Liver (tissue), 9 donors: Measurements from ENCODE around the gene LCK. TPM values are rescaled to one million over a fixed set of nuclear protein-coding genes. Genes with fewer than 3 reads are reported as not detected.
"Not testable (repeated sequence)": the region's sequence is repeated elsewhere in the genome, so short reads cannot be mapped to it uniquely, and the experiment has no call there.

Source experiments
- DNase-seq: peaks from one replicate; pipeline ENCODE4 v3.0.0-alpha.2; 2017; ENCODE audit warnings: low spot score
- H3K27ac ChIP-seq, 2 donors: one replicate each; pipeline ENCODE4 v1.7.0; 2013; ENCODE audit warnings: inconsistent platforms in 2 of 2, low read length in 2 of 2, control low read depth in 1 of 2, low read depth in 1 of 2, mild to moderate bottlenecking in 1 of 2
- H3K27me3 ChIP-seq, 4 donors: one replicate each; pipeline versions ENCODE4 v1.6.1 to v1.7.0; 2013; ENCODE audit warnings: low read length in 3 of 4, inconsistent platforms in 1 of 4, mild to moderate bottlenecking in 1 of 4, moderate library complexity in 1 of 4; ENCODE audit not compliant: control insufficient read depth in 4 of 4, insufficient read depth in 4 of 4
- H3K36me3 ChIP-seq, 4 donors: one replicate each; pipeline versions ENCODE4 v1.6.1 to v1.7.0; 2013; ENCODE audit warnings: low read length in 3 of 4, mild to moderate bottlenecking in 3 of 4, low read depth in 1 of 4, moderate library complexity in 1 of 4; ENCODE audit not compliant: control insufficient read depth in 4 of 4, insufficient read depth in 3 of 4
- H3K4me1 ChIP-seq, 4 donors: one replicate each; pipeline versions ENCODE4 v1.6.1 to v1.7.0; 2013; ENCODE audit warnings: low read length in 3 of 4, mild to moderate bottlenecking in 3 of 4, moderate library complexity in 1 of 4; ENCODE audit not compliant: control insufficient read depth in 4 of 4, insufficient read depth in 4 of 4
- H3K4me3 ChIP-seq, 3 donors: one replicate each; pipeline versions ENCODE4 v1.6.1 to v1.7.0; 2013; ENCODE audit warnings: low read length in 3 of 3, control low read depth in 1 of 3, low read depth in 1 of 3, mild to moderate bottlenecking in 1 of 3
- H3K9ac ChIP-seq, 2 donors: one replicate each; pipeline ENCODE4 v1.7.0; 2013; ENCODE audit warnings: low read length in 2 of 2, mild to moderate bottlenecking in 2 of 2, moderate library complexity in 2 of 2, control low read depth in 1 of 2, low read depth in 1 of 2
- H3K9me3 ChIP-seq, 4 donors: one replicate each; pipeline versions ENCODE4 v1.6.1 to v1.7.0; 2013; ENCODE audit warnings: low read length in 3 of 4; ENCODE audit not compliant: control insufficient read depth in 4 of 4
- ATF3 ChIP-seq: IDR thresholded peaks from 2 replicates; pipeline ENCODE4 v1.6.1; 2016; ENCODE audit warnings: antibody characterized with exemption
- EGR1 ChIP-seq, 2 donors: IDR thresholded peaks; 2 replicates each; pipeline ENCODE4 v1.6.1; 2016 to 2018; ENCODE audit warnings: antibody characterized with exemption in 2 of 2, low read depth in 2 of 2
- FOXA1 ChIP-seq: IDR thresholded peaks from 2 replicates; pipeline ENCODE4 v1.6.1; 2016; ENCODE audit warnings: antibody characterized with exemption
- FOXA2 ChIP-seq: IDR thresholded peaks from 2 replicates; pipeline ENCODE4 v1.6.1; 2016; ENCODE audit warnings: antibody characterized with exemption
- GABPA ChIP-seq, 2 donors: IDR thresholded peaks in 1 of 2; conservative IDR thresholded peaks in 1 of 2; 2 replicates each; pipeline ENCODE4 v1.6.1; 2016; ENCODE audit warnings: antibody characterized with exemption in 2 of 2, mild to moderate bottlenecking in 1 of 2, moderate library complexity in 1 of 2
- HNF4A ChIP-seq, 2 donors: conservative IDR thresholded peaks; 2 replicates each; pipeline ENCODE4 v1.6.1; 2016; ENCODE audit warnings: antibody characterized with exemption in 2 of 2, mild to moderate bottlenecking in 2 of 2
- HNF4G ChIP-seq: IDR thresholded peaks from 2 replicates; pipeline ENCODE4 v1.6.1; 2016; ENCODE audit warnings: antibody characterized with exemption
- NR2F2 ChIP-seq: IDR thresholded peaks from 2 replicates; pipeline ENCODE4 v1.6.1; 2016; ENCODE audit warnings: antibody characterized with exemption
- RAD21 ChIP-seq, 2 donors: IDR thresholded peaks; 2 replicates each; pipeline ENCODE4 v1.6.1; 2016; ENCODE audit warnings: antibody characterized with exemption in 2 of 2, mild to moderate bottlenecking in 2 of 2
- REST ChIP-seq: IDR thresholded peaks from 2 replicates; pipeline ENCODE4 v1.6.1; 2016; ENCODE audit warnings: antibody characterized with exemption, mild to moderate bottlenecking
- RXRA ChIP-seq, 2 donors: IDR thresholded peaks; 2 replicates each; pipeline ENCODE4 v1.6.1; 2017 to 2018; ENCODE audit warnings: antibody characterized with exemption in 2 of 2, mild to moderate bottlenecking in 1 of 2
- TAF1 ChIP-seq: conservative IDR thresholded peaks from 2 replicates; pipeline ENCODE4 v1.6.1; 2016; ENCODE audit warnings: antibody characterized with exemption, mild to moderate bottlenecking
- YY1 ChIP-seq: IDR thresholded peaks from 2 replicates; pipeline ENCODE4 v1.6.1; 2016; ENCODE audit warnings: antibody characterized with exemption, mild to moderate bottlenecking
- ZBTB33 ChIP-seq: IDR thresholded peaks from 2 replicates; pipeline ENCODE4 v1.6.1; 2016; ENCODE audit warnings: antibody characterized with exemption
- WGBS: extraction: QIAGEN DNeasy Blood & Tissue Kit; methylation state at CpG from one replicate; pipeline ENCODE4 v1.1.7; 2013; 5-methylcytosine and 5-hydroxymethylcytosine counted together
- polyA plus RNA-seq, 2 donors: library from polyadenylated mRNA; stranded (reverse) in 1 of 2; unstranded in 1 of 2; fragments of 200-250 nt in 1 of 2; fragments of >200 nt in 1 of 2; fragmentation: Nextera tagmentation in 1 of 2; extraction: Ambion mirVana in 1 of 2; gene quantifications; one replicate each; pipeline versions ENCODE4 v1.2.1 to v1.2.3, GENCODE V29; 2013 to 2015
- total RNA-seq, 2 donors: library from RNA; depleted of rRNA; stranded (reverse); fragments of >200 nt; gene quantifications; one replicate each; pipeline ENCODE4 v1.2.3, GENCODE V29; 2014
- TF ChIP-seq, protein P1 (sequence below): IDR thresholded peaks from 2 replicates; pipeline ENCODE4 v1.6.1; 2016; ENCODE audit warnings: antibody characterized with exemption
- donor health status: healthy.
- donor health status: healthy.
- donor health status: healthy.
- donor health status: healthy.
- donor health status: healthy.

The LCK gene
- total and polyA plus RNA-seq, 4 donors: 0.93 to 3.8 (median 1.2) TPM

DNA sequence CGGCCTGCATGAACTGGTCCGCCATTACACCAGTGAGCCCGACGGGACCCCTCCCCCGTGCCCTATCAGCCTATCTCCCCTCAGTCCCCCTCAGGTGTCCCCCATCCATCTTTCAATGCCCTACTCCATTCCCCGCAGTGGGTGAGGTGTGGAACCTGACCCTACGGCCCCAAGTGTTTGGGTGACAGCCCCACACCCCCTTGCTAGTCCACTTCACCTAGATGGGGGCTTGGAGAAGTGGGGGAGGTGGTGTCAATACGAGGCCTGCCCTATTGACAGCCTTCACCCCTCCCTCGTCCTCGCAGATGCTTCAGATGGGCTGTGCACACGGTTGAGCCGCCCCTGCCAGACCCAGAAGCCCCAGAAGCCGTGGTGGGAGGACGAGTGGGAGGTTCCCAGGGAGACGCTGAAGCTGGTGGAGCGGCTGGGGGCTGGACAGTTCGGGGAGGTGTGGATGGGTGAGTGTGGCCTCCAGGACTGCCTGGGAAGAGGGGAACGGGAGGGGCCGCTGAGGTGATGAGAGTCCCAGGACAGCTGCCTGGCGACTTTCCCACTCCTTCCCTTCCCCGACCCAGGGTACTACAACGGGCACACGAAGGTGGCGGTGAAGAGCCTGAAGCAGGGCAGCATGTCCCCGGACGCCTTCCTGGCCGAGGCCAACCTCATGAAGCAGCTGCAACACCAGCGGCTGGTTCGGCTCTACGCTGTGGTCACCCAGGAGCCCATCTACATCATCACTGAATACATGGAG lies 25.1 kb downstream of the LCK start:
- Histone ChIP-seq H3K4me1 (peaks cover 0 to 3% (median 0%) of the 10 kb centered on the region in 4 donors), H3K27me3 (no peaks in the 10 kb centered on the region), H3K36me3 (no peaks in the 10 kb centered on the region), H3K4me3 (no peak overlapping the region), H3K27ac (no peak overlapping the region), H3K9me3 (no peaks in the 10 kb centered on the region), H3K9ac (no peak overlapping the region)
- no peak for DNase-seq
- no peak for TF ChIP-seq ATF3
- TF ChIP-seq REST: no peak
- no peak for TF ChIP-seq YY1
- TF ChIP-seq HNF4A (conservative IDR thresholded peaks at IDR 0.05): no peak
- no peak for TF ChIP-seq RAD21 (IDR thresholded peaks at IDR 0.05)
- WGBS: 89% methylated on average over 30 of the region's 30 CpGs

DNA sequence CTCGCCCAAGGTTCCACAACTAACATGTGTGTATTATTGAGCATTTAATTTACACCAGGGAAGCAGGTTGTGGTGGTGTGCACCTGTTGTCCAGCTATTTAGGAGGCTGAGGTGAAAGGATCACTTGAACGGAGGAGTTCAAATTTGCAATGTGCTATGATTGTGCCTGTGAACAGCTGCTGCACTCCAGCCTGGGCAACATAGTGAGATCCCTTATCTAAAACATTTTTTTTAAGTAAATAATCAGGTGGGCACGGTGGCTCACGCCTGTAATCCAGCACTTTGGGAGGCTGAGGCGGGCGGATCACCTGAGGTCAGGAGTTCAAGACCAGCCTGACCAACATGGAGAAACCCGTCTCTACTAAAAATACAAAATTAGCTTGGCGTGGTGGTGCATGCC lies 33.7 kb downstream of the LCK start:
- not testable (repeated sequence) for H3K4me1 ChIP-seq, H3K27ac ChIP-seq, H3K4me3 ChIP-seq, H3K27me3 ChIP-seq, H3K36me3 ChIP-seq, H3K9ac ChIP-seq, H3K9me3 ChIP-seq, DNase-seq
- 93% methylated on average over 8 of the region's 8 CpGs for WGBS

DNA sequence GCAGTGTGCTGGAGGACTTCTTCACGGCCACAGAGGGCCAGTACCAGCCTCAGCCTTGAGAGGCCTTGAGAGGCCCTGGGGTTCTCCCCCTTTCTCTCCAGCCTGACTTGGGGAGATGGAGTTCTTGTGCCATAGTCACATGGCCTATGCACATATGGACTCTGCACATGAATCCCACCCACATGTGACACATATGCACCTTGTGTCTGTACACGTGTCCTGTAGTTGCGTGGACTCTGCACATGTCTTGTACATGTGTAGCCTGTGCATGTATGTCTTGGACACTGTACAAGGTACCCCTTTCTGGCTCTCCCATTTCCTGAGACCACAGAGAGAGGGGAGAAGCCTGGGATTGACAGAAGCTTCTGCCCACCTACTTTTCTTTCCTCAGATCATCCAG lies 34.6 kb downstream of the LCK start:
- Histone ChIP-seq H3K27ac (no peak overlapping the region), H3K27me3 (no peaks in the 10 kb centered on the region), H3K9ac (no peak overlapping the region), H3K9me3 (no peaks in the 10 kb centered on the region), H3K4me1 (peaks cover 0 to 5% (median 3%) of the 10 kb centered on the region in 4 donors), H3K4me3 (no peak overlapping the region), H3K36me3 (no peaks in the 10 kb centered on the region)
- no peak for DNase-seq
- 95% methylated on average over 3 of the region's 3 CpGs for WGBS
- TF ChIP-seq GABPA (IDR thresholded peaks at IDR 0.05 in 1 of 2, conservative IDR thresholded peaks at IDR 0.05 in 1 of 2) (no peak), FOXA1 (no peak), RXRA (IDR thresholded peaks at IDR 0.05) (no peak), TAF1 (no peak), HNF4G (no peak), NR2F2 (no peak), ATF3 (no peak), FOXA2 (no peak), ZBTB33 (no peak), REST (no peak), EGR1 (IDR thresholded peaks at IDR 0.05; ENCODE audit: low read depth in 2 of 2) (no peak)
- TF ChIP-seq, protein P1, sequence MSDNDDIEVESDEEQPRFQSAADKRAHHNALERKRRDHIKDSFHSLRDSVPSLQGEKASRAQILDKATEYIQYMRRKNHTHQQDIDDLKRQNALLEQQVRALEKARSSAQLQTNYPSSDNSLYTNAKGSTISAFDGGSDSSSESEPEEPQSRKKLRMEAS: no peak
